Activated CD4-positive, alpha-beta memory T cell treated with anti-CD3 and anti-CD28 coated beads, Interleukin-2, amount 10 ng/mL, durations not matched to agents 7 days and 5 days (primary cell): Measurements from ENCODE around the gene HNRNPAB. TPM values are rescaled to one million over a fixed set of nuclear protein-coding genes. Genes with fewer than 3 reads are reported as not detected.

Experiments used
- CTCF ChIA-PET: fragments of 350-600 bp; sonication (Branson Sonifier 250); formaldehyde crosslinking; loops from one replicate; lab custom pipeline; 2021; ENCODE audit warnings: antibody characterized with exemption, inconsistent platforms; lab: Charles Lee
- POLR2A ChIA-PET: fragments of 350-600 bp; sonication (Branson Sonifier 250); formaldehyde crosslinking; loops from one replicate; lab custom pipeline; 2021; ENCODE audit warnings: antibody characterized with exemption; lab: Charles Lee
- DNase-seq: peaks from one replicate; pipeline ENCODE4 v3.0.0-alpha.2; 2020
- H3K27ac Mint-ChIP-seq: one replicate; pipeline ENCODE4 v1.8.0; 2021; ENCODE audit warnings: mild to moderate bottlenecking, mixed read lengths
- H3K27me3 Mint-ChIP-seq: one replicate; pipeline ENCODE4 v1.8.0; 2021; ENCODE audit warnings: mixed read lengths
- H3K36me3 Mint-ChIP-seq: one replicate; pipeline ENCODE4 v1.8.0; 2021; ENCODE audit warnings: low read depth, mixed read lengths
- H3K4me1 Mint-ChIP-seq: one replicate; pipeline ENCODE4 v1.8.0; 2021; ENCODE audit warnings: mixed read lengths
- H3K4me3 Mint-ChIP-seq: one replicate; pipeline ENCODE4 v1.8.0; 2021; ENCODE audit warnings: mild to moderate bottlenecking, mixed read lengths
- H3K9me3 Mint-ChIP-seq: one replicate; pipeline ENCODE4 v1.8.0; 2021; ENCODE audit warnings: mixed read lengths
- total RNA-seq, 2 experiments: library from RNA; stranded (reverse); gene quantifications; one replicate each; pipeline ENCODE4 v1.2.3, GENCODE V29; 2021

Gene HNRNPAB
- total RNA-seq, 2 experiments from 2014 or later = 177 to 186 TPM

GRCh38 chr5:178216088-178216534, 11.8 kb downstream of the HNRNPAB start:
- DNase-seq = no peak
- Mint-ChIP-seq H3K9me3 (no peaks in the 10 kb centered on the region), H3K27me3 (no peaks in the 10 kb centered on the region), H3K36me3 (peaks cover 76% of the 10 kb centered on the region), H3K4me3 (no peak overlapping the region), H3K27ac (peak overlapping the region; percentile 54), H3K4me1 (peaks cover 10% of the 10 kb centered on the region)
- CTCF ChIA-PET = no interaction called here
- POLR2A ChIA-PET = interaction anchor here (1.1 to 12.2 kb wide), 3 partner anchors 10 to 15 kb away, joined by 3 to 120 read pairs (median 87); partner anchors contain the start of genes HNRNPAB and PHYKPL

- Mint-ChIP-seq H3K4me1 (peaks cover 16% of the 10 kb centered on the region), H3K36me3 (peaks cover 76% of the 10 kb centered on the region), H3K27me3 (no peaks in the 10 kb centered on the region), H3K9me3 (no peaks in the 10 kb centered on the region), H3K4me3 (no peak overlapping the region), H3K27ac (no peak overlapping the region)
- CTCF ChIA-PET = no interaction called here
- DNase-seq = no peak
- POLR2A ChIA-PET = interaction anchor here (0.6 to 12.2 kb wide), 4 partner anchors 11 to 67 kb away, joined by 3 to 120 read pairs (median 45); partner anchors contain the start of genes HNRNPAB and PHYKPL
Measured at GRCh38 chr5:178216779-178217178, 12.4 kb downstream of the HNRNPAB start.

- Mint-ChIP-seq H3K27ac (no peak overlapping the region), H3K4me1 (peaks cover 23% of the 10 kb centered on the region), H3K36me3 (peaks cover 70% of the 10 kb centered on the region), H3K9me3 (no peaks in the 10 kb centered on the region), H3K27me3 (no peaks in the 10 kb centered on the region), H3K4me3 (no peak overlapping the region)
- CTCF ChIA-PET = interaction anchor here (0.6 kb wide), 1 partner anchor 195 kb away, joined by 3 read pairs; no protein-coding TSS in a partner anchor
- DNase-seq = no peak
- POLR2A ChIA-PET = no interaction called here
Measured at GRCh38 chr5:178218237-178218776, 14.0 kb downstream of the HNRNPAB start.

- Mint-ChIP-seq H3K36me3 (peaks cover 69% of the 10 kb centered on the region), H3K27me3 (no peaks in the 10 kb centered on the region), H3K4me1 (peaks cover 23% of the 10 kb centered on the region), H3K9me3 (no peaks in the 10 kb centered on the region), H3K4me3 (no peak overlapping the region), H3K27ac (no peak overlapping the region)
- POLR2A ChIA-PET = no interaction called here
- CTCF ChIA-PET = no interaction called here
- DNase-seq = no peak
Measured at GRCh38 chr5:178218827-178219226, 14.5 kb downstream of the HNRNPAB start.

DNA sequence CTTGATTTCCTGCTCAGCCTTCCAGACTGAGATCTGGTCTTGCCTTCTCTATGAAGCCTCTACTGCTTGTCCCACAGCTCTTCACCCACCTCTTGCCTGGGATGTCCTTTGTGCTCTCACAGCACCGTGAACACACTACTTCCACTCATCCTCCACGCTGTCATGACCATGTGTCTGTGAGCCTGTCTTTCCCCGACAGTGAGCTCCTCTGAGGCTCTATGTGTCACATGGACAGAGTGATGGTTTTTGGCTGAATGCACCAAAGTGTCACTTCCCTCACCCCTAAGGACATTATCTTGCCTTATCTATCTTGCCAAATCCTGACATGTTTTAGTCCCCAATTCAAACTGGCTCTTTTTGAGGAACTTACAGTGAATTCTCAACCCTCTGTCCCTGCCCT, 16.9 kb downstream of the HNRNPAB start:
- Mint-ChIP-seq H3K9me3 (no peaks in the 10 kb centered on the region), H3K27me3 (no peaks in the 10 kb centered on the region), H3K4me1 (peaks cover 22% of the 10 kb centered on the region), H3K4me3 (no peak overlapping the region), H3K36me3 (peaks cover 61% of the 10 kb centered on the region), H3K27ac (peak overlapping the region; percentile 17)
- POLR2A ChIA-PET = interaction anchor here (1.1 to 1.7 kb wide), 4 partner anchors 8 to 17 kb away, joined by 4 to 7 read pairs (median 5); partner anchors contain the start of gene HNRNPAB
- DNase-seq = no peak
- CTCF ChIA-PET = no interaction called here

DNA sequence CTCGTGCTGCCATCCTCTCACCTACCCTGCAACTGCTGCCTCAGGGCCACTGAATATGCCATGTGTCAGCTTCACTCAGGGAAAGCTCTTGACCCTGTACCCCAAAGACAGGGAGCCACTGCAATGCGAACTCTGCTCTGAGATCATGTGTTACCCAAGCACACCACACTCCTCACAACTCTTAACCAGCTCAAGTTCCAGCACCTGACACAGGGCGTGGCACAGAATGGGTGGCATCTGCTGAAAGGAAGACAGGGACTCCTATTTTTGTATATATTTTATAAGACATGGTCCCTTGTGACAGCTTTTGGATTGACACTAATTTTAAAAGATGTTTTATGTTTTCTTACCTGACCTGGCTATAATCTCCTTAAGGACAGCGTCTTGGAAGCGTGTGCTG, 17.5 kb downstream of the HNRNPAB start:
- no peak overlapping the region for H3K4me3 Mint-ChIP-seq
- DNase-seq = no peak
- POLR2A ChIA-PET = interaction anchor here (1.1 to 1.7 kb wide), 4 partner anchors 8 to 18 kb away, joined by 4 to 7 read pairs (median 5); partner anchors contain the start of gene HNRNPAB
- H3K27ac Mint-ChIP-seq = peak overlapping the region; percentile 17
- no peaks in the 10 kb centered on the region for H3K9me3 Mint-ChIP-seq
- peaks cover 61% of the 10 kb centered on the region for H3K36me3 Mint-ChIP-seq
- no peaks in the 10 kb centered on the region for H3K27me3 Mint-ChIP-seq
- CTCF ChIA-PET = no interaction called here
- peaks cover 24% of the 10 kb centered on the region for H3K4me1 Mint-ChIP-seq

GRCh38 chr5:178222292-178222691, 18.0 kb downstream of the HNRNPAB start:
- Mint-ChIP-seq H3K4me3 (no peak overlapping the region), H3K27me3 (no peaks in the 10 kb centered on the region), H3K36me3 (peaks cover 65% of the 10 kb centered on the region), H3K27ac (no peak overlapping the region), H3K9me3 (no peaks in the 10 kb centered on the region), H3K4me1 (peaks cover 28% of the 10 kb centered on the region)
- no peak for DNase-seq
- CTCF ChIA-PET = no interaction called here
- POLR2A ChIA-PET = interaction anchor here (1.1 to 1.7 kb wide), 3 partner anchors 9 to 18 kb away, joined by 4 to 7 read pairs (median 6); partner anchors contain the start of gene HNRNPAB

DNA sequence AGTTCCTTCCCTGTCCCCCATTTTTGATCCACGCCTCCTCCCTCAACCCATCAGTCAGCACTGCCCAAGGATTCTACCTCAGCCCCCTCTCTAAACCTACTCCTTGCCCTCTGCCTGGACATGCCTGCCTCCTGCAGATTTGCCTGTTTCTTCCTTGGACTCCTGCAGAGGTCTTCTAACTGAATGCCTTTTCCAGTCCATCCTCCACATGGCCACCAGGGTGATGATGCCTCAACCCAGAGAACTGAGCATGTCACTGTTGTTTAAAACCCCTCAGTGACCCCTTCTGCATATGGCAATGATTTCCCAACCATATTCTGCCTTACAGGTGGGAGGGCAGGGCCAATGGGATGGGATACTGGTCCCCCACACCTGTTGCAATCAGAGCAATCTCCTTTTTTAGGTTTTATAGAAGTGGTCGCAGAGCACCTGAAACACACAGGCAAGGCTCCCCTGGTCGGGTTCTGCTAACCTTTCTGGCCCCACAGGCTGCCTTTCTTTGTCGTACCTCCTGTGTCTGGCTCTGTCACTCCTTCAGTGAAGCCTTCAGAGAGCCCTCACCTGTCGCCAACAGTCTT, 19.0 kb downstream of the HNRNPAB start:
- Mint-ChIP-seq H3K36me3 (peaks cover 70% of the 10 kb centered on the region), H3K27ac (peak overlapping the region; percentile 45), H3K9me3 (no peaks in the 10 kb centered on the region), H3K27me3 (no peaks in the 10 kb centered on the region), H3K4me3 (no peak overlapping the region), H3K4me1 (peaks cover 37% of the 10 kb centered on the region)
- CTCF ChIA-PET = interaction anchor here (0.6 kb wide), 1 partner anchor 16 kb away, joined by 3 read pairs; no protein-coding TSS in a partner anchor
- POLR2A ChIA-PET = no interaction called here
- DNase-seq = no peak

DNA sequence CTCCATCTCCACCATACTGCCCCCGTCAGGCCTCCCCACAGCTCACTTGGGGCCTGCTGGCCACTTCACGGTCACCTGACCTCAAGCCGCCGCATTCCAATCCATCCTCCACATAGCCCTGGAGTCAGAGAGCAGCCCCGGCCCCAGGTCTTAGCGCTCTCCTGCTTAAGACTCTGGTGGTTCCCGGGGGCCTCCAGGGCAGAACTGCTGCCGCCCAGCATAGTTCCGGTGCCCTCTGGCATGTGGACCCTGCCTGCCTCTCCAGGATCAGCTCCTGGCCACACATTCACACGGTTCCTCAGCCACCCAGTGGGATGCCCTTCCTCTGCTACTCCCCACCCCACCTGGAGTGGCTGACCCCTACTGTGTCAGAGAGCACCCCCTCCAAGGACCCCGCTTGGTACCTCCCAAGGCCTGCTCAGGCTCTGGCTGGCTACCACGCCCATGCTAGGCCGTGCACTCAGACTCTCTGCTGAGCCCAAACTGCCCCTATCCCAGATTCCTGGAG, 19.5 kb downstream of the HNRNPAB start:
- no peaks in the 10 kb centered on the region for H3K27me3 Mint-ChIP-seq
- CTCF ChIA-PET = interaction anchor here (0.6 kb wide), 1 partner anchor 16 kb away, joined by 3 read pairs; no protein-coding TSS in a partner anchor
- no peak for DNase-seq
- H3K27ac Mint-ChIP-seq = peak overlapping the region; percentile 45
- H3K36me3 Mint-ChIP-seq = peaks cover 70% of the 10 kb centered on the region
- no peaks in the 10 kb centered on the region for H3K9me3 Mint-ChIP-seq
- H3K4me3 Mint-ChIP-seq = no peak overlapping the region
- POLR2A ChIA-PET = no interaction called here
- H3K4me1 Mint-ChIP-seq = peaks cover 43% of the 10 kb centered on the region

DNA sequence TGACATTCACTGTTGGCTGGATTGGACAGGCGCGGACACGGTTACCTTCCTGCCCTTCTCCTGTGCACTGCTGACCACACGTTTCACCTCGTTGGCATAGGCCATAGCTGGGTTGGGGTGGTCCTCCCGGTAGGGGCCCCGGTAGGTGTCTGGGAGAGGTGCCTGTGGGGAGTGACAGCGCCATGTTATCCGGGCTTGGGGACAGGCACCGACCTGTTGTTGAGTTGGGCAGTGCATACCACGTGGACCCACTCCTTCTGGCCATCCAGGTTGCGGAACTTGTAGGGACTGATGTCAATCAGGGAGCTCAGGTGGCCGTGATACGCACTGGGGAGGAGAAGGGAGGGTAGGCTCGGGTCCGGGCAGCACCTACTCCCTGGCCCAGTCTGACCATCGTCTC, 20.1 kb downstream of the HNRNPAB start:
- peaks cover 48% of the 10 kb centered on the region for H3K4me1 Mint-ChIP-seq
- no peaks in the 10 kb centered on the region for H3K27me3 Mint-ChIP-seq
- ChIA-PET POLR2A (interaction anchor here (1.2 to 9.2 kb wide), 2 partner anchors 11 to 13 kb away, joined by 3 to 120 read pairs; no protein-coding TSS in a partner anchor), CTCF (no interaction called here)
- no peak overlapping the region for H3K27ac Mint-ChIP-seq
- no peak overlapping the region for H3K4me3 Mint-ChIP-seq
- H3K9me3 Mint-ChIP-seq = no peaks in the 10 kb centered on the region
- DNase-seq = no peak
- peaks cover 72% of the 10 kb centered on the region for H3K36me3 Mint-ChIP-seq

- POLR2A ChIA-PET = interaction anchor here (0.7 to 9.2 kb wide), 3 partner anchors 10 to 21 kb away, joined by 3 to 120 read pairs (median 3); partner anchors contain the start of gene HNRNPAB
- Mint-ChIP-seq H3K9me3 (no peaks in the 10 kb centered on the region), H3K4me3 (no peak overlapping the region), H3K27ac (no peak overlapping the region), H3K27me3 (no peaks in the 10 kb centered on the region), H3K4me1 (peaks cover 56% of the 10 kb centered on the region), H3K36me3 (peaks cover 76% of the 10 kb centered on the region)
- no peak for DNase-seq
- CTCF ChIA-PET = no interaction called here
Measured at GRCh38 chr5:178225174-178225573, 20.8 kb downstream of the HNRNPAB start.

GRCh38 chr5:178227138-178227659, 22.9 kb downstream of the HNRNPAB start:
- POLR2A ChIA-PET = interaction anchor here (9.2 kb wide), 1 partner anchor 16 kb away, joined by 120 read pairs; no protein-coding TSS in a partner anchor

More at GRCh38 chr5:178227138-178227659, 22.9 kb downstream of the HNRNPAB start:
- H3K36me3 Mint-ChIP-seq = peaks cover 79% of the 10 kb centered on the region
- H3K4me1 Mint-ChIP-seq = peaks cover 60% of the 10 kb centered on the region
- DNase-seq = no peak
- no peak overlapping the region for H3K4me3 Mint-ChIP-seq
- CTCF ChIA-PET = interaction anchor here (1.1 kb wide), 1 partner anchor 23 kb away, joined by 4 read pairs; the partner anchor contains the start of gene HNRNPAB
- H3K27me3 Mint-ChIP-seq = no peaks in the 10 kb centered on the region
- H3K9me3 Mint-ChIP-seq = no peaks in the 10 kb centered on the region
- peak overlapping the region; percentile 30 for H3K27ac Mint-ChIP-seq
